Testis (tissue), 3 donors: ENCODE data around the gene RIMKLA. TPM values are rescaled to one million over a fixed set of nuclear protein-coding genes. Genes with fewer than 3 reads are reported as not detected.

Experiments
- DNase-seq: peaks from one replicate; pipeline ENCODE4 v3.0.0-alpha.2; 2019
- H3K27ac ChIP-seq, 2 donors: fragments of 200-600 bp; sonication (generic); one replicate each; pipeline ENCODE4 v1.5.1; 2019
- H3K27me3 ChIP-seq: fragments of 200-600 bp; sonication (generic); one replicate; pipeline ENCODE4 v1.5.1; 2019
- H3K36me3 ChIP-seq: fragments of 200-600 bp; sonication (generic); one replicate; pipeline ENCODE4 v1.5.1; 2017; ENCODE audit warnings: low read depth; ENCODE audit errors: missing control alignments
- H3K4me1 ChIP-seq: fragments of 200-600 bp; sonication (generic); one replicate; pipeline ENCODE4 v1.5.1; 2019
- H3K4me3 ChIP-seq, 2 donors: fragments of 200-600 bp; sonication (generic); one replicate each; pipeline ENCODE4 v1.5.1; 2017 to 2019
- H3K9me3 ChIP-seq: fragments of 200-600 bp; sonication (generic); one replicate; pipeline ENCODE4 v1.5.1; 2017
- POLR2A ChIP-seq: fragments of 450-650 bp; IDR thresholded peaks from one replicate; pipeline ENCODE4 v1.6.1; 2017; ENCODE audit warnings: antibody characterized with exemption, mild to moderate bottlenecking, moderate library complexity
- WGBS, 2 donors: methylation state at CpG; one replicate each; pipeline ENCODE4 v1.1.5; 2018; 5-methylcytosine and 5-hydroxymethylcytosine counted together
- intact Hi-C: fragments of 100-400 bp; cut with DNase I; formaldehyde crosslinking; loops from one replicate; pipeline ENCODE4 v1.15.1; 2023; ENCODE audit warnings: low total_unique reads
- polyA plus RNA-seq: library from polyadenylated mRNA; stranded (reverse); fragments of 350-450 nt; fragmentation: Illumina TruSeq; extraction: RNeasy Lipid Tissue Mini Kit (QIAGEN cat#74804); gene quantifications from one replicate; pipeline ENCODE4 v1.2.3, GENCODE V29; 2014; ENCODE audit warnings: low read depth, low replicate concordance; ENCODE audit not compliant: insufficient read depth
- total RNA-seq, 2 donors: library from RNA; depleted of rRNA; stranded (reverse); fragments of >200 nt; gene quantifications; one replicate each; pipeline ENCODE4 v1.2.3, GENCODE V29; 2016
- TF ChIP-seq, protein P1 (sequence below), 3 experiments: fragments of 450-650 bp in 2 of 3; fragments of 200-600 bp in 1 of 3; sonication (generic) in 1 of 3; IDR thresholded peaks; one replicate each; pipeline ENCODE4 v1.5.1; 2016 to 2019; ENCODE audit warnings: antibody characterized with exemption in 3 of 3, mild to moderate bottlenecking in 2 of 3, moderate library complexity in 1 of 3

The RIMKLA gene
- total and polyA plus RNA-seq, 3 donors from 2014 or later: 2.2 to 2.6 (median 2.4) TPM

DNA sequence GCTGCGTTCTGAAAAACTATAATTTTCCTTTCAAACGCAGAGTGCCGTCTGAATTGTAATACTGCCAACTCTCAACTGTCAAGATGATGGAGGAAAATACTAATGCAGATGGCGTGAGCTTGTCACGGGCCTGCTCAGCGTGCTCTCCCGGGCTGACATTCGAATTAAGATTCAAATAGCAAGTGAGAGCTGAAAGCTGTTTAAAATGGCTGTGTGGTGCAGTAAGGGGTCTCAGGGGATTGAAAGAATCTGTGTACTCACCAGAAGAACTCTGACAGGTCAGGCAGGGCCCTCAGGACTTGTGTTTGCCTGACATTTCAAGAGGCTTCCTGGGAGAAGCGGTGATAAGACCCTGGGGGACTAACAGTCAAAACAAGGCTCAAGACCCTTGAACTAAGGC, 42.1 kb downstream of the RIMKLA start:
- Histone ChIP-seq H3K27me3 (no peaks in the 10 kb centered on the region), H3K36me3 (no peaks in the 10 kb centered on the region), H3K9me3 (no peaks in the 10 kb centered on the region), H3K4me3 (no peak overlapping the region), H3K4me1 (peaks cover 7% of the 10 kb centered on the region), H3K27ac (no peak overlapping the region)
- intact Hi-C loops: no loop called here
- 71 to 74% methylated on average over 9 of the region's 9 CpGs for WGBS, 2 donors
- DNase-seq: no peak
- no peak for TF ChIP-seq POLR2A
- TF ChIP-seq, protein P1, sequence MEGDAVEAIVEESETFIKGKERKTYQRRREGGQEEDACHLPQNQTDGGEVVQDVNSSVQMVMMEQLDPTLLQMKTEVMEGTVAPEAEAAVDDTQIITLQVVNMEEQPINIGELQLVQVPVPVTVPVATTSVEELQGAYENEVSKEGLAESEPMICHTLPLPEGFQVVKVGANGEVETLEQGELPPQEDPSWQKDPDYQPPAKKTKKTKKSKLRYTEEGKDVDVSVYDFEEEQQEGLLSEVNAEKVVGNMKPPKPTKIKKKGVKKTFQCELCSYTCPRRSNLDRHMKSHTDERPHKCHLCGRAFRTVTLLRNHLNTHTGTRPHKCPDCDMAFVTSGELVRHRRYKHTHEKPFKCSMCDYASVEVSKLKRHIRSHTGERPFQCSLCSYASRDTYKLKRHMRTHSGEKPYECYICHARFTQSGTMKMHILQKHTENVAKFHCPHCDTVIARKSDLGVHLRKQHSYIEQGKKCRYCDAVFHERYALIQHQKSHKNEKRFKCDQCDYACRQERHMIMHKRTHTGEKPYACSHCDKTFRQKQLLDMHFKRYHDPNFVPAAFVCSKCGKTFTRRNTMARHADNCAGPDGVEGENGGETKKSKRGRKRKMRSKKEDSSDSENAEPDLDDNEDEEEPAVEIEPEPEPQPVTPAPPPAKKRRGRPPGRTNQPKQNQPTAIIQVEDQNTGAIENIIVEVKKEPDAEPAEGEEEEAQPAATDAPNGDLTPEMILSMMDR (IDR thresholded peaks at IDR 0.05): no peak

GRCh38 chr1:42423681-42424080, 43.1 kb downstream of the RIMKLA start:
- DNase-seq: no peak

GRCh38 chr1:42424201-42424600, 43.6 kb downstream of the RIMKLA start:
- no peak for DNase-seq
- intact Hi-C loops: no loop called here
- TF ChIP-seq POLR2A: no peak
- TF ChIP-seq, protein P1 (IDR thresholded peaks at IDR 0.05): no peak
- Histone ChIP-seq H3K4me3 (no peak overlapping the region), H3K27ac (no peak overlapping the region), H3K36me3 (no peaks in the 10 kb centered on the region), H3K9me3 (no peaks in the 10 kb centered on the region), H3K4me1 (peaks cover 7% of the 10 kb centered on the region), H3K27me3 (no peaks in the 10 kb centered on the region)
- WGBS, 2 donors: 91 to 94% methylated on average over 4 of the region's 4 CpGs

More at GRCh38 chr1:42423681-42424080, 43.1 kb downstream of the RIMKLA start:
- 98 to 99% methylated on average over 3 of the region's 3 CpGs for WGBS, 2 donors
- Histone ChIP-seq H3K9me3 (no peaks in the 10 kb centered on the region), H3K4me1 (peaks cover 7% of the 10 kb centered on the region), H3K27me3 (no peaks in the 10 kb centered on the region), H3K36me3 (no peaks in the 10 kb centered on the region), H3K4me3 (no peak overlapping the region), H3K27ac (no peak overlapping the region)
- TF ChIP-seq, protein P1 (IDR thresholded peaks at IDR 0.05): no peak
- TF ChIP-seq POLR2A: no peak
- intact Hi-C loops: no loop called here

GRCh38 chr1:42427240-42427639, 46.6 kb downstream of the RIMKLA start:
- H3K9me3 ChIP-seq: no peaks in the 10 kb centered on the region
- H3K4me3 ChIP-seq: no peak overlapping the region
- H3K4me1 ChIP-seq: no peaks in the 10 kb centered on the region
- no peaks in the 10 kb centered on the region for H3K27me3 ChIP-seq
- H3K36me3 ChIP-seq: no peaks in the 10 kb centered on the region
- no peak overlapping the region for H3K27ac ChIP-seq
- TF ChIP-seq POLR2A: no peak
- TF ChIP-seq, protein P1 (IDR thresholded peaks at IDR 0.05): no peak
- WGBS, 2 donors: 81 to 83% methylated on average over 4 of the region's 4 CpGs
- intact Hi-C loops: no loop called here
- no peak for DNase-seq

DNA sequence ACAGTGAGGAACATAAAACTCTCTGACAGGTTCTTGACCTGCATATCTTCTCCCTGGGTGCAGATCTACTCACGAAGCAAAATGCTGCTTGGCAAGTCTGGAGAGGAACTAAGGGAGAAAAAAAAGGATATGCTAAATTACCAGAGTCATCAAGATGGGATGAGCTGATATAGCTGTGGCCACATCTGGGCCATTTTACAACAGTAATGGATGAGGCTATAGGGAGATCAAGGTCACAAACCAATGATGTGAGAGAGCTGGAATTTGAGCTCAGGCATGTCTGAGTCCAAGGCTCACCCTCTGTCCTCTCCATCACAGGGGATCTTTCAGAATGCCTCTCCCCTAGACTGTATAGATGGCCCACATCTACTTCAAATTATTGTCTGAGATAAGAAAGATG, 49.0 kb downstream of the RIMKLA start:
- H3K9me3 ChIP-seq: no peaks in the 10 kb centered on the region
- H3K27me3 ChIP-seq: no peaks in the 10 kb centered on the region
- H3K4me1 ChIP-seq: peaks cover 7% of the 10 kb centered on the region
- H3K4me3 ChIP-seq: no peak overlapping the region
- TF ChIP-seq POLR2A: no peak
- TF ChIP-seq, protein P1 (IDR thresholded peaks at IDR 0.05): no peak
- WGBS, 2 donors: 84 to 88% methylated on average over 1 of the region's 1 CpG
- H3K27ac ChIP-seq: no peak overlapping the region
- intact Hi-C loops: no loop called here
- H3K36me3 ChIP-seq: no peaks in the 10 kb centered on the region
- DNase-seq: no peak
